ENCODE measurements around the gene NEIL1. TPM values are rescaled to one million over a fixed set of nuclear protein-coding genes. Genes with fewer than 3 reads are reported as not detected.
"Not testable (repeated sequence)": the region's sequence is repeated elsewhere in the genome, so short reads cannot be mapped to it uniquely, and the experiment has no call there.

NEIL1 gene
- total RNA-seq (251 and 265 TPM in 2 replicates), polyA plus RNA-seq (103 and 220 TPM in 2 replicates), polyA minus RNA-seq (211 and 229 TPM in 2 replicates)
- 77.8 TPM for total RNA-seq (2013)

GRCh38 chr15:75346796-75347221 is at the start of gene NEIL1:
Gene NEIL1, plus strand, starts transcription at chr15:75347039. Its CDS starts 1,867 bp downstream, at chr15:75348906.
- H3K4me1 Mint-ChIP-seq: peaks cover 45% of the 10 kb centered on the region
- ChIA-PET CTCF (interaction anchor here (2.0 to 7.0 kb wide), 2 partner anchors 21 to 108 kb away, joined by 6 to 52 read pairs; partner anchors contain the start of gene MAN2C1), POLR2A (interaction anchor here (1.4 to 3.3 kb wide), 4 partner anchors 11 to 279 kb away, joined by 3 to 25 read pairs (median 8); partner anchors contain the start of genes COMMD4, MAN2C1 and SNUPN)
- peak within 1 kb of the TSS; percentile 94 for H3K27ac Mint-ChIP-seq
- peak within 1 kb of the TSS; percentile 80 for H3K4me3 Mint-ChIP-seq
- intact Hi-C loops (cut with micrococcal nuclease): loop anchor here (1.0 kb wide), 2 partner anchors 11 to 145 kb away; partner anchors contain the start of gene COMMD4
- Histone ChIP-seq H3K27ac (ENCODE audit: low read length in 2 of 2) (peak within 1 kb of the TSS; percentile 92 to 94), H3K79me2 (ENCODE audit: control insufficient read depth, insufficient read depth, low read length) (no peaks in the 10 kb centered on the region), H3K4me2 (replicated peaks; ENCODE audit: low read depth, low read length, poor library complexity, severe bottlenecking) (peak within 1 kb of the TSS; percentile 95), H3K4me1 (ENCODE audit: control insufficient read depth in 2 of 2, insufficient read depth in 2 of 2, low read length in 2 of 2) (peaks cover 31 to 47% of the 10 kb centered on the region in 2 donors), H3K9ac (ENCODE audit: low read length) (peak within 1 kb of the TSS; percentile 79), H3K4me3 (ENCODE audit: control extremely low read depth in 1 of 5, extremely low read depth in 1 of 5, insufficient read depth in 1 of 5, low read depth in 2 of 5, low read length in 4 of 5) (peak within 1 kb of the TSS; percentile 3 to 82 (median 70)), H4K20me1 (ENCODE audit: control insufficient read depth, insufficient read depth, low read length, poor library complexity, severe bottlenecking) (no peaks in the 10 kb centered on the region), H3K27me3 (replicated peaks in 1 of 4; ENCODE audit: control extremely low read depth in 1 of 4, control insufficient read depth in 3 of 4, insufficient read depth in 4 of 4, low read length in 3 of 4) (no peaks in the 10 kb centered on the region), H3K9me3 (ENCODE audit: control extremely low read depth in 1 of 3, control insufficient read depth in 2 of 3, insufficient read depth in 1 of 3, low read length in 2 of 3) (peaks cover 0 to 49% (median 27%) of the 10 kb centered on the region in 3 donors), H3K36me3 (replicated peaks in 1 of 2; ENCODE audit: control extremely low read depth in 1 of 2, control insufficient read depth in 1 of 2, extremely low read depth in 1 of 2, insufficient read depth in 2 of 2, low read length in 1 of 2) (peaks cover 0 to 4% of the 10 kb centered on the region in 2 experiments), H2AFZ (ENCODE audit: insufficient read depth, low read depth, low read length, poor library complexity, severe bottlenecking) (peak within 1 kb of the TSS; percentile 23)
- TF ChIP-seq CTCF (IDR thresholded peaks at IDR 0.05) (no peak), EZH2 (IDR thresholded peaks at IDR 0.05; ENCODE audit: borderline replicate concordance, insufficient read depth, low read depth, low read length, poor library complexity, severe bottlenecking) (no peak)
- peaks cover 8% of the 10 kb centered on the region for H3K9me3 Mint-ChIP-seq (ENCODE audit: insufficient read depth)
- DNase-seq: no peak
- 3% methylated on average over 16 of the region's 20 CpGs for WGBS (ENCODE audit: insufficient coverage)
- no peaks in the 10 kb centered on the region for H3K27me3 Mint-ChIP-seq
- ATAC-seq (ENCODE audit: low read depth): no peak

- H4K20me1 ChIP-seq (ENCODE audit: control insufficient read depth, insufficient read depth, low read length, poor library complexity, severe bottlenecking); DNase-seq; H3K9me3 Mint-ChIP-seq (ENCODE audit: insufficient read depth); intact Hi-C loops (cut with micrococcal nuclease); POLR2A ChIA-PET; H3K4me1 Mint-ChIP-seq; H3K36me3 ChIP-seq (replicated peaks in 1 of 2; ENCODE audit: control extremely low read depth in 1 of 2, control insufficient read depth in 1 of 2, extremely low read depth in 1 of 2, insufficient read depth in 2 of 2, low read length in 1 of 2); H3K4me1 ChIP-seq (ENCODE audit: control insufficient read depth in 2 of 2, insufficient read depth in 2 of 2, low read length in 2 of 2); H3K27ac Mint-ChIP-seq; H3K4me3 Mint-ChIP-seq; H3K27me3 ChIP-seq (replicated peaks in 1 of 4; ENCODE audit: control extremely low read depth in 1 of 4, control insufficient read depth in 3 of 4, insufficient read depth in 4 of 4, low read length in 3 of 4); H3K27me3 Mint-ChIP-seq; H3K9ac ChIP-seq (ENCODE audit: low read length); H3K4me3 ChIP-seq (ENCODE audit: control extremely low read depth in 1 of 5, extremely low read depth in 1 of 5, insufficient read depth in 1 of 5, low read depth in 2 of 5, low read length in 4 of 5); H3K79me2 ChIP-seq (ENCODE audit: control insufficient read depth, insufficient read depth, low read length); H3K9me3 ChIP-seq (ENCODE audit: control extremely low read depth in 1 of 3, control insufficient read depth in 2 of 3, insufficient read depth in 1 of 3, low read length in 2 of 3); H2AFZ ChIP-seq (ENCODE audit: insufficient read depth, low read depth, low read length, poor library complexity, severe bottlenecking); H3K27ac ChIP-seq (ENCODE audit: low read length in 2 of 2); H3K4me2 ChIP-seq (replicated peaks; ENCODE audit: low read depth, low read length, poor library complexity, severe bottlenecking): not testable (repeated sequence)
- peak; percentile 89 for ATAC-seq (ENCODE audit: low read depth)
- TF ChIP-seq CTCF (IDR thresholded peaks at IDR 0.05): peak; percentile 27
- WGBS (ENCODE audit: insufficient coverage): no CpG with 5 or more reads among the region's 13 CpGs
- CTCF ChIA-PET: interaction anchor here (0.6 to 1.7 kb wide), 5 partner anchors 69 to 270 kb away, joined by 3 to 11 read pairs (median 4); partner anchors contain the start of gene MAN2C1
Measured at GRCh38 chr15:75298541-75299310, 48.1 kb upstream of the NEIL1 start.
